Sciatic nerve (tissue), 2 donors: ENCODE measurements around the gene LAMA1. TPM values are rescaled to one million over a fixed set of nuclear protein-coding genes. Genes with fewer than 3 reads are reported as not detected.
"Not testable (repeated sequence)": the region's sequence is repeated elsewhere in the genome, so short reads cannot be mapped to it uniquely, and the experiment has no call there.

Experiments
- ATAC-seq: fragments of 200-7000 bp; cut with Tn5 transposase; one replicate; pipeline ENCODE4 v1.9.1; 2020; ENCODE audit warnings: mild to moderate bottlenecking, moderate library complexity
- DNase-seq: peaks from one replicate; pipeline ENCODE4 v3.0.0-alpha.2; 2020; ENCODE audit warnings: low spot score
- intact Hi-C: fragments of 100-400 bp; cut with DNase I; formaldehyde crosslinking; loops from one replicate; pipeline ENCODE4 v1.14.2; 2022
- total RNA-seq: library from RNA; stranded (reverse); fragmentation: NEBNext Ultra II Directional; extraction: Animal tissue kit (Norgen Biotek cat#: 25700); gene quantifications from one replicate; pipeline ENCODE4 v1.2.1, GENCODE V29; 2021
- donor health status: DM: no; HTN: no; CAD: no.
- donor health status: DM: no; HTN: no; CAD: no.

LAMA1 gene
- total RNA-seq, 1 donor from 2014 or later = 2.0 TPM

DNA sequence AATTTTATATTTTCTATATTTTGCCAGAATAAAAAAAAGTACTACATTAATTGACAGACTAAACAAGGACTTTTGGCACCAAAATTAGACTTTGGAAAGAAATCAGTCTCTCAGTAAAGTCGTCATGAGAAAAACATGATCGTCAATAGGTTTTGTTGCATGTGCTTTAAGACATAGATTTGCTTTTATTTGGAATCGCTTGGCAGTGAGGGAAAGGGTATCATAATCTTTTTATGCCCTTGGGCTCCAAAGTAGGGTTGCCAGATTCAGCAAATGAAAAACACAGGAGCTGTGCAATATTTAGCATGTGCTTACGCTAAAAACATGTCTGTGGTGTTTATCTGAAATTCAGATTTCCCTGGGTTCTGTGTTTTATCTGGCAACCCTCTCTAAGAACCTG lies 177.6 kb downstream of the LAMA1 start:
- ATAC-seq (no peak), DNase-seq (no peak)
- intact Hi-C loops = no loop called here

- ATAC-seq, DNase-seq, intact Hi-C loops: not testable (repeated sequence)
Measured at GRCh38 chr18:6938403-6938802, 179.2 kb downstream of the LAMA1 start.

DNA sequence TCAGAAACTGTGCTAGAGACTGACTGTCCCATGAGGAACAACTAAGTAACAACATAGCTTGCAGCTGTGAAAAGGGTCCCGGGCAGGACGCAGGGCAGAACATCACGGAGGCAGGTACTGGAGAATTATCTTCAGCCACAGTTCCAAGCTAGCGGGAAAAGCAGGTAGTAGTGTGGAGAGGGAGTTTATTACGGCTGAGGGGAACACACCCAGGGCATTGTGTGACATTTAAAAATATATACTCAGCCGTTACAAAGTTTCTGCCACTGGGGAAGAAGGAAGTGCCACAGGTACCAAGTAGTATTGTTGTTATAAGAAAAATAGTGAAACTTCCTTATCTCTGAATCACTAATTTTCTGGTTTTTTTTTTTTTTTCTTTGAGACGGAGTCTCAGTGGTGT lies 179.6 kb downstream of the LAMA1 start:
- no peak for ATAC-seq
- intact Hi-C loops = no loop called here
- DNase-seq = no peak

- intact Hi-C loops = no loop called here
- no peak for DNase-seq
- ATAC-seq = no peak
Measured at GRCh38 chr18:6934859-6935258, 182.7 kb downstream of the LAMA1 start.

DNA sequence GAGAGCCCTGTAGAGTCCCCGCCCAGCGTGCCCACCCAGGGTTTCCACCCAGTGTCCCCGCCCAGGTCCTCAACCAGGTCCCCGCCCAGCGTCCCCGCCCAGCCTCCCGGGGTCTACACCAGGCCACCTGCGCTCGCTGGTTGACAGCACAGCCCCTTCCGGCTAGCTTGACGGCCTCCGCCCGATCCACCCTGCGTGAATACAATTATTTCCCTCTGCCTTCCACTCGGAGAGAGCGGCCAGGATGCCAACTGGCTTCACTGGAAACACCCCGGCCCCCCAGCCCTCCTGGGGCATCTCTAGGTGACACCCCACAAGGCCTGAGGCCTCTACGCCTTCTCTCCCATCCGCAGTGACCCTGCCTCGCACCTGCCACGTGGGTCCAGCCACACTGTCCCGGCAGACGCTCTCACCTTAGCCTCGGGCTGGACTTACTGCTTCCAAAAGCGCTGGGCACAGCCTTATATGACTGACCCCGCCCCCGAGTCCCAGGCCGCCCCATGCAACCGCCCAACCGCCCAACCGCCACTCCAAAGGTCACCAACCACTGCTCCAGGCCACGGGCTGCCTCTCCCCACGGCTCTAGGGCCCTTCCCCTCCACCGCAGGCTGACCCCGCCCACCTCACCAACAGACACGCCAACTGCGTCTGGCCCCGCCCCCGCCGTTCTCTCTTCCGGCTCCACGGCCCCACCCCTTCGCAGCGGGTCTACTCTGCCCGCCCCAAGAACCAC lies 188.1 kb downstream of the LAMA1 start:
- intact Hi-C loops = no loop called here
- DNase-seq (no peak), ATAC-seq (peak; percentile 26)

DNA sequence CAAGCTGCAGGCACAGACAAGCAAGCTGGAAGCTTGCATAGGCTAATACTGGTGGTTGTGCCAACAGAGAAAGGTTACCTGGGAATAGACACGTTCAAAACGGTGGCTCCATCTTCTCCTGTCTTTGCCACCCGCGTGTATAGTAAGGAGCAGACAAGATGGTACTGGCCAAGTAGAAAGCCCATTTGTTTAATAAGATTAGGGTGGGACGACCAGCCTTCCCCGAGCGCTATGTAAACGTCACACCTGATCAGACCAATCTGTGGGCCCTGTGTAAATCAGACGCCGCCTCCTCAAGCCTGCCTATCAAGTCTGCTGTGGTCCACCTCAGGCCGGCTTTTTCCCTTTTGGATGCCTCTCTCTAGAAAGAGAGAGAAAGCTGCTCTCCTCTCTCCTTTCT lies 189.2 kb downstream of the LAMA1 start:
- DNase-seq = no peak
- no peak for ATAC-seq
- intact Hi-C loops = no loop called here

- ATAC-seq = no peak
- intact Hi-C loops = no loop called here
- DNase-seq = no peak
Measured at GRCh38 chr18:6927153-6927552, 190.4 kb downstream of the LAMA1 start.

GRCh38 chr18:6923220-6923619 lies 194.4 kb downstream of the LAMA1 start:
- no peak for DNase-seq
- ATAC-seq = no peak
- intact Hi-C loops = no loop called here

DNA sequence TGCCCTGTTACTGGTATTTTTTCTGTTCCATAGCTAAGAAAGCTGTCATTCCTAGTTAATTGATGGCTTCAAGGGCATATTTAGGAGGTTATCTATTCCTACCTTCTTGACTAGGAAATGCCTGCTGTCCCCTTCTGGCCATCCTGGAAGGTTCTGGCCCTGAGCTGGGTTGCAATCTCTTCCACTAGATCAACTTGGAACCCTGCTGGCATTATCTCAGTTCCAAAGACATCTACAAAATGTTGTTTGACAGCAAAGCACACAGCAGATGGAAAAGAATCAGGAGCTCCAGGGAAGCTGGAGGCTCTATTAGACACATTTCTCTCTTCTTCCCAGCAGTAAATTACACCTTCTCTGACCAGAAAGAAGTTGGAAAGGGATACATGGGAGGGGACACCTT lies 196.0 kb downstream of the LAMA1 start:
- no peak for ATAC-seq
- DNase-seq = no peak
- intact Hi-C loops = no loop called here

DNA sequence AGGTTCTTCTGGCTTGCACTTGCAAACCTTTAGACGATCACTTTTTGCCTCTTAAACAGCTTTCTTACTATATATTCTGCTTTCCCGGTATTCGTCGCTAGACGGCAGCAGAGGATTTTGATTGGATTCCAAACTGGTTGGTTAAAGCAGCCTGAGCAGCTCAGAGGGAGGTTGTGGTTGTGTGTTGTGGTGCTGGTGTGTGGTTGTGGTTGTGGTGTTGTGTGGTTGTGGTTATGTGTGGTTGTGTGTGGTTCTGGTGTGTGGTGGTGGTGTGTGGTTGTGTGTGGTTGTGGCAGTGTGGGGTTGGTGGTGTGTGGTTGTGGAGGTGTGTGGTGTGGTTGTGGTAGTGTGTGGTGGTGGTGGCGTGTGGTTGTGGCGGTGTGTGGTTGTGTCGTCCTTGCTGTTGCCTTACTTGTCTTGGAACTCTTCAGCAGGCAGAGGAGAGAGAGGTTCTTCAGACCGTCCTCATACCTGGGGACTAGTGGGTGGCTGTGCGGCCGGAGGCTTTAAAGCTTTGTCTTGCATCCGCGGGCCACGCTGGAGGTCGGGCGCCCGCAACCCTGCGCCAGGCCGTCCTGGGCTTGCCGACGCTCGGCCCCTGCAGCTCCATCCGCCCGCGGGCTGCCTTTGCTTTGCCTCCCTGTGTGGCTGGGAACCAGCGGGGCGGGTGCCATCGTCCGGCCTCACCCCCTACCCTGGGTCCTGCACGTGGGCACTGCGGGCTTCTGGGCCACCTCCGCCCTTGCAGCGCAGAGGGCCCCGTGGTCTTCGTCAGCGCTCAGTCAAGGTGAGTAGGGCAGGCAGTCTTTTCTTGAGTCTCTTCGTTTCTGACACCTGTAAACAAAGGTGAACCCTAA lies 197.3 kb downstream of the LAMA1 start:
- intact Hi-C loops = no loop called here
- DNase-seq = peak; percentile 63
- peak; percentile 36 for ATAC-seq

- no peak for ATAC-seq
Measured at GRCh38 chr18:6917072-6917471, 200.5 kb downstream of the LAMA1 start.

DNA sequence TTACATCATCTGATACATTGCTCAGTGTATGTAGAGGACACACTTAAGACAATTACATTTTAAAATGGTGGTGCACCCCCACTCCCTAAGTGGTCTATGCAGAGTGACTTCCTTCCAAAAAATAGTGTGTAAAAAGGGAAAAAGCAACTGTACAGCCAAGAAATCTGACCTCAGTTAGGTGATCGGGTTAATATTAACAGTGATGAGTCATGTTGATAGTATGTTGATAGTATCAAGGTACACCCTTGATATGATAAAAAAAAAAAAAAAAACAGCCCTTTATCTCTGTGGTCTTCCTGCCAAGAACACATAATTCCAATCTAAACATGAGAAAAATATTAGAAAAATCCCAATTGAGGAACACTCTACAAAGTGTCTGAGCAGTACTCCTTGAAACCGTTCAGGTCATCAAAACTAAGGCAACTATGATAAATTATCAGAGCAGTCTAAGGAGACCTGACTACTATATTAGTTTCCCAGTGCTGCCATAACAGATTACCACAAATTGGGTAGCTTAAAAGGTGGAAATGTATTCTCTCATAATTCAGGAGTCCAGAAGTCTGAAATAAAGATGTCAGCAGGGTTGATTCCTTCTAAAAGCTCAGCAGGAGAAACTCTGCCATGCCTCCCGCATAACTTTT lies 216.2 kb downstream of the LAMA1 start:
- no peak for ATAC-seq
- intact Hi-C loops = no loop called here
- no peak for DNase-seq

More at GRCh38 chr18:6917072-6917471, 200.5 kb downstream of the LAMA1 start:
- DNase-seq = no peak
- intact Hi-C loops = no loop called here

GRCh38 chr18:6891788-6892187 lies 225.8 kb downstream of the LAMA1 start:
- ATAC-seq = no peak
- intact Hi-C loops = no loop called here
- no peak for DNase-seq

Other genes starting within 250 kb of the LAMA1 start
- gene LRRC30, start 113.3 kb upstream of the LAMA1 start, total RNA-seq = not detected